ENCODE data around the gene GBX1.

GBX1 gene

DNA sequence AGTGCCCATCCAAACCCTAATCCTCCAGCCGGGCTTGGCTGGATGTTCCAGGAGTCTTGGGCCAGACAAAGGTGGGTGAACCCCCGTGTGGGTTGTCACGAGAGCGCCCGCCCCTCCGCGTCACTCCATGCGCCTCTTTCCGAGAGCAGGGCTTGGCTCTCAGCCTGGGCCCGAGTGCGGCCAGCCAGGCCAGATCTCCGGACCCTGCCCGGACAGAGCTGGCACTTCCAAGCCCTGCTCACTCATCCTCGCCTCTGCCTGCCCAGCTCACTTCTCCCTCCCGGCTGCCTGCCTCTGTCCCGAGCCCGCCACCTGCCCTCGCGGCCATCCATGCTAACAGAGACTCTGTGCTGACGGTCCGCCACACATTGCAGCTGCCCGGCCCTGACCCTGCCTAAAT lies 46.6 kb downstream of the GBX1 start:
- FAIRE-seq (no peak), DNase-seq (ENCODE audit: insufficient read length, low spot score) (no peak)
- TF ChIP-seq POU2F2 (IDR thresholded peaks at IDR 0.05; ENCODE audit: low read depth, low read length) (no peak), SPI1 (IDR thresholded peaks at IDR 0.05; ENCODE audit: low read depth, low read length) (no peak), POLR2AphosphoS5 (IDR thresholded peaks at IDR 0.05; ENCODE audit: low read depth, low read length) (no peak), PAX5 (IDR thresholded peaks at IDR 0.05; ENCODE audit: insufficient read depth, low read length, severe bottlenecking) (no peak), TAF1 (IDR thresholded peaks at IDR 0.05; ENCODE audit: low read depth, low read length) (no peak), POLR2A (IDR thresholded peaks at IDR 0.05; ENCODE audit: low read depth, low read length) (no peak)

DNA sequence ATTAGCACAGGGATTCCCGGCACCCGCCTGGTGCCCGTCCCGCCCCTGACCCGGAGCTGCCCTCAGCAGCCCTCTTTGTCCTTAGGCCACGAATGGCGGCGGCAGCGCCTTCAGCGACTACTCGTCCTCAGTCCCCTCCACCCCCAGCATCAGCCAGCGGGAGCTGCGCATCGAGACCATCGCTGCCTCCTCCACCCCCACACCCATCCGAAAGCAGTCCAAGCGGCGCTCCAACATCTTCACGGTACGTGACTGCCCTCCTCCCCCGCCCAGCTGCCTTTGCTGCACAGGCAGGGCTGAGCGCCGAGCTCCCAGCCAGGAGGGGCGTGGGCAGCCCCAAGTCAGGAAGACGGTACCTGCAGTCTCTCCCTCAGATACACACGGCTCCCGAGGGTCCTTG lies 47.6 kb downstream of the GBX1 start:
- DNase-seq (ENCODE audit: insufficient read length, low spot score), result no peak
- no peak for FAIRE-seq
- TF ChIP-seq POLR2AphosphoS5 (IDR thresholded peaks at IDR 0.05; ENCODE audit: low read depth, low read length), result no peak
- TF ChIP-seq POU2F2 (IDR thresholded peaks at IDR 0.05; ENCODE audit: low read depth, low read length), result no peak
- no peak for TF ChIP-seq TAF1 (IDR thresholded peaks at IDR 0.05; ENCODE audit: low read depth, low read length)
- TF ChIP-seq POLR2A (IDR thresholded peaks at IDR 0.05; ENCODE audit: low read depth, low read length), result no peak
- TF ChIP-seq PAX5 (IDR thresholded peaks at IDR 0.05; ENCODE audit: insufficient read depth, low read length, severe bottlenecking), result no peak
- no peak for TF ChIP-seq SPI1 (IDR thresholded peaks at IDR 0.05; ENCODE audit: low read depth, low read length)

DNA sequence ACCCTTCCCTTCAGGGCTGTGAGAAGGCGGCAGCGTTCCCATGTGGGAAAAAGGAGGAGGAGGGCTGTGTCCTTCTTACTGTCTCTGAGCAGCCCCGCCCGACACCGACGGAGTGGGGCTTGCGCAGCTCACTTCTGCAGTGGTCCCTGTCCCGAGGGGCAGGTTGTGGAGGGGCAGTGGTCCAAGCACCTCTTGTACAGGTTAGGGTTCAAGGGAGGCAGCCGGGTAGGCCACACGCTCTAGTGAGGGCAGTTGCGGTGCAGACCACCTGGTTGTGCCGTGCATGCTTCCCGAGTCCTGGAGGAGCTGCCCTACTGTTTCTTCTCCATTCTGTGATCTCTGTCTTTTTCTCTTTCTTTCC lies 48.5 kb downstream of the GBX1 start:
- TF ChIP-seq TAF1 (IDR thresholded peaks at IDR 0.05; ENCODE audit: low read depth, low read length), result no peak
- TF ChIP-seq POLR2A (IDR thresholded peaks at IDR 0.05; ENCODE audit: low read depth, low read length), result no peak
- TF ChIP-seq POLR2AphosphoS5 (IDR thresholded peaks at IDR 0.05; ENCODE audit: low read depth, low read length), result no peak
- no peak for TF ChIP-seq PAX5 (IDR thresholded peaks at IDR 0.05; ENCODE audit: insufficient read depth, low read length, severe bottlenecking)
- TF ChIP-seq POU2F2 (IDR thresholded peaks at IDR 0.05; ENCODE audit: low read depth, low read length), result no peak
- TF ChIP-seq SPI1 (IDR thresholded peaks at IDR 0.05; ENCODE audit: low read depth, low read length), result no peak
- FAIRE-seq, result no peak
- no peak for DNase-seq (ENCODE audit: insufficient read length, low spot score)

DNA sequence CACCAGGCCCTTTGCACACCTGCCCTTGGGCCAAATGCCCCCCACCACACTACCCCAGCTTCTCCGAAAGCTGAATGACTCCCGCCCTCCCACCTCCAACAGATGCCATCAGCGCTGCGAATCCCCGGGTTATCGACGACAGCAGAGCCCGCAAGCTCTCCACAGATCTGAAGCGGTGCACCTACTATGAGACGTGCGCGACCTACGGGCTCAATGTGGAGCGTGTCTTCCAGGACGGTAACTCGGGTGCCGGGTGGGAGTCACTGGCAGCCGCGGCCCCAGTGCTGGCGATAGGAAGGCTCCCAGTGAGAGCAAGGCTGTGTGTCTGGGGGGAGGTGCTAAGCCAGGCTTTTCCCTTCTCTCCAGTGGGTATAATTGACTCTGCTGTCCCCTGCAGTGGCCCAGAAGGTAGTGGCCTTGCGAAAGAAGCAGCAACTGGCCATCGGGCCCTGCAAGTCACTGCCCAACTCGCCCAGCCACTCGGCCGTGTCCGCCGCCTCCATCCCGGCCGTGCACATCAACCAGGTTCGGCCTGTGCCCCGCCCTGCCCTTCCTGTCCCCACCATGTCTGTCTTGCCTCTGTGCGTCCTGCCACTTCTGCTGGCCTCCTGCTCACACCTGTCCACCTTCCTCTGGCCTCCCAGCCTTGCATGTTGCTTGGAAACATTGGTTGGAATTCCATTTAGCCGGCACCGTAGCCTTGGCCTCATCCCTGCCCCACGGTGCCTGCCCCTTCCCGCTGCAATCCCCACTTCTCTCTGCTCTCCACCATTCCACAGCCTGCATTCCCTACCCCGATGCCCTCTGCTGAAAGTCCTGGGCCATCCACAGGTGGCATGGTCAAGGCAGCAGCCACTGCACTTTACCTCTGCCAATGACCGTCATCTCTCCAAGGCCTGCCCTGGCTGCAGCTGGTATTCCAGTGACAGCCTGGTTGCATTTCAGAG lies 49.1 kb downstream of the GBX1 start:
- no peak for FAIRE-seq

DNA sequence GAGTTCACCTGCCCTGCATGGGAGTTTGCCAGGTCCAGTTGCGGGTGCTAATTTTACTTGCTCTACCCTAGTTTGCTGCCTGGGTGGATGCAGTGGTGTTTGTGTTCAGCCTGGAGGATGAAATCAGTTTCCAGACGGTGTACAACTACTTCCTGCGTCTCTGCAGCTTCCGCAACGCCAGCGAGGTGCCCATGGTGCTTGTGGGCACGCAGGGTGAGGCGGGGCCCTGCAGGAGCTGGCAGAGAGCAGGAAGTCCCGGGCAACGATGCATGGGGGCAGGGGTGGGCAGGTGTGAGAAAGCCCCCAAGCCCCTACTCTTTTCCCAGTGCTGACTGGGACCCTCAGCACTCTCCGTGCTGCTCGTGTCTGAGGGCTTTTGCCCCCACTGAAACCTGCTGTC lies 49.9 kb downstream of the GBX1 start:
- TF ChIP-seq POU2F2 (IDR thresholded peaks at IDR 0.05; ENCODE audit: low read depth, low read length) (no peak), SPI1 (IDR thresholded peaks at IDR 0.05; ENCODE audit: low read depth, low read length) (no peak), TAF1 (IDR thresholded peaks at IDR 0.05; ENCODE audit: low read depth, low read length) (no peak), PAX5 (IDR thresholded peaks at IDR 0.05; ENCODE audit: insufficient read depth, low read length, severe bottlenecking) (no peak), POLR2AphosphoS5 (IDR thresholded peaks at IDR 0.05; ENCODE audit: low read depth, low read length) (no peak), POLR2A (IDR thresholded peaks at IDR 0.05; ENCODE audit: low read depth, low read length) (no peak)
- FAIRE-seq (no peak), DNase-seq (ENCODE audit: insufficient read length, low spot score) (no peak)

More for the DNA sequence above, 49.1 kb downstream of the GBX1 start:
- DNase-seq (ENCODE audit: insufficient read length, low spot score), result no peak
- no peak for TF ChIP-seq TAF1 (IDR thresholded peaks at IDR 0.05; ENCODE audit: low read depth, low read length)
- no peak for TF ChIP-seq POLR2AphosphoS5 (IDR thresholded peaks at IDR 0.05; ENCODE audit: low read depth, low read length)

DNA sequence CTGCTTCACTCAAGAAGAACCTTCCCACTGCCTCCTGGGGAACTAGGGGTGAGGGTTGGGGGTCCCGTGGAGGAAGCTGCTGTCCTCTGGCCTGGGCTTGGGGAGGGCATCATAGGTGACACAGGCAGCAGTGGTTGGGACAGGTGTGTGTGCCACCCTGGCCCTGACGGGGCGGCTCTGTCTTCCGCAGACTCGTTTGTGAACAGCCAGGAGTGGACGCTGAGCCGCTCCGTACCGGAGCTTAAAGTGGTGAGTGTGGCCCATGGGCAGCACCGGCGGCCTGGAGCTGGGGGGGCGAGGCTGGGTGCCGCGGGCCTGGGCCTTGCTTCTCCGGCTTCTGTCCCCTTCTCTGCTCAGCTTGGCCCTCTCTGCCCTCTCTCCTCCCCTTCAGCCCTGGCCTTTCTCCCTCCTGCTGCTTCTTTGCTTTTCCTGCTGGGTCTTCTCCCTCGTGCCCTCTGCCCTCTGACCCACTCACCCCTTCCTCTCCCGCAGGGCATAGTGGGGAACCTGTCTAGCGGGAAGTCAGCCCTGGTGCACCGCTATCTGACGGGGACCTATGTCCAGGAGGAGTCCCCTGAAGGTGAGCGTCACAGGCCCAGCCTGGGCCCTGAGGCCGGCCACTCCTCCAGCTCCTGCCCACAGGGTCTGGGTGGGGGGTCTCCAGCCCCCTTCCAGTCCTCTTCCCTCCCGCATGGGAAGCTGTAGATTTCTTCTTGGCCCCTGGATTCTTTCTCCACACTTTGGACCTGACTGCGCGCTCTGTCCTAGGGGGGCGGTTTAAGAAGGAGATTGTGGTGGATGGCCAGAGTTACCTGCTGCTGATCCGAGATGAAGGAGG lies 50.7 kb downstream of the GBX1 start:
- FAIRE-seq, result no peak
- TF ChIP-seq PAX5 (IDR thresholded peaks at IDR 0.05; ENCODE audit: insufficient read depth, low read length, severe bottlenecking), result no peak
- TF ChIP-seq POLR2A (IDR thresholded peaks at IDR 0.05; ENCODE audit: low read depth, low read length), result no peak
- TF ChIP-seq SPI1 (IDR thresholded peaks at IDR 0.05; ENCODE audit: low read depth, low read length), result no peak
- TF ChIP-seq TAF1 (IDR thresholded peaks at IDR 0.05; ENCODE audit: low read depth, low read length), result no peak
- no peak for TF ChIP-seq POU2F2 (IDR thresholded peaks at IDR 0.05; ENCODE audit: low read depth, low read length)
- TF ChIP-seq POLR2AphosphoS5 (IDR thresholded peaks at IDR 0.05; ENCODE audit: low read depth, low read length), result no peak
- no peak for DNase-seq (ENCODE audit: insufficient read length, low spot score)

DNA sequence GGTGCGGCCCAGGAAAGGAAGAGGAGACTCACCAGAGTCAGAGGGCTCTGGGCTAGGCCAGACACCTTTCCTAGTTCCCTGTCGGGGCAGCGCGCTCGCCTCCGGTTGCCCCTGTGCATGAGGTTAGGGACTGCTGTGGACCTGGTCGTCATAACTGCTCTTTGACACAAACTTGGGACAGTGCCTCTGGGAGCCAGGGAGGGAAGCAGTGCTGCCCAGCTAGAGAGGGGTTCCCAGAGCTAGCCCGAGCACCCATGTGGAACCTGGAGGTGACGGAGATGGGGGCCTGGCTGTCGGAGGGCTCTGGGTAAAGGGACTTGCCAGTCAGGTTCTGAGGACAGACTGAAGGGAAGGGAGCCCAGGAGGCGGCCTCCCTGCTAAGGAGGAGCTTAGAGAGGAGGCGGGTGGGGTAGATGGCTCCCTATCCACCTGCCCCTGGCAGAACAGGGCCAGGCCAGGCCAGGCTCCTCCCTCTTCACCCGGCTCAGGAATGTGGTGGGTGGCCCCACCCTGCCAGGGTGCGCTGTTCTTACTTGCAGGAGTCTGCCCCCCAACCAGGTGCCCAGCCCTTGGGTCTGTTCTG lies 51.6 kb downstream of the GBX1 start:
- FAIRE-seq (no peak), DNase-seq (ENCODE audit: insufficient read length, low spot score) (no peak)
- TF ChIP-seq POLR2A (IDR thresholded peaks at IDR 0.05; ENCODE audit: low read depth, low read length), result no peak
- no peak for TF ChIP-seq TAF1 (IDR thresholded peaks at IDR 0.05; ENCODE audit: low read depth, low read length)
- TF ChIP-seq PAX5 (IDR thresholded peaks at IDR 0.05; ENCODE audit: insufficient read depth, low read length, severe bottlenecking), result no peak
- no peak for TF ChIP-seq SPI1 (IDR thresholded peaks at IDR 0.05; ENCODE audit: low read depth, low read length)
- no peak for TF ChIP-seq POU2F2 (IDR thresholded peaks at IDR 0.05; ENCODE audit: low read depth, low read length)
- TF ChIP-seq POLR2AphosphoS5 (IDR thresholded peaks at IDR 0.05; ENCODE audit: low read depth, low read length), result no peak

DNA sequence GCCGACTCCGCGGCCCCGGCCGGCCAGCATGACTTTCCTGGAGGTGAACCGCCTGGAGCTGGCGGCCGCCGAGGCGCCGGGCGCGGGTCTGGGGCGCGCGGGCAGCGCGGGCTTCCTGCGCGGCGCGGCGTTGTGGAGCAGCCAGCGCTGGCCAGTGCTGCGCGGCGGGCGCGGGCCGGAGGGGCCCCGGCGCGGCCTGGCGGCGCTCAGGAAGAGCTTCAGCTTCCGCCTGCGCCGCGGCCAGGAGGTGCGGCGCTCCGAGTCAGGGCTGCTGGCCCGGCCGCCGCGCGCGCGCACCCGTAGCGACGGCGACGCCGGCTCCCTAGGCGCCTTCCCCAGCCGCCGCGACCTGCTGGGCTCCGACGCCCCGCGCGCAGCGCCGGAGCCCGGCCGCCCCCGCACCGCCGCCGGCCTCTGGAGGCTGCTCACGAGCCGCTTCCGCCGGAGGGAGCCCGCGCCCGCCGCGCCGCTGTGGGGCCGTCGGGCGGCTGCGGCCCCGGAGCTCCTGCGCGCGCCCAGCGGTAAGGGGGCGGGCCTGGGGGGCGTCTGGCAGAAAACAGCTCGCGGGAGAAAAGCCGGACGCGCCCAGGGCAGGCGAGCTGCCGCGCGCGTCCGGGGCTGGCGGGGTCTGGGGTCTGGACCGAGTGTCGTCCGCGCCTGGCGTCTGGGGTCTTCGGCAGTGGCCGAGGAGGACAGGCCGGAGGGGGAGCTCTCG lies 52.2 kb downstream of the GBX1 start:
- no peak for TF ChIP-seq POLR2AphosphoS5 (IDR thresholded peaks at IDR 0.05; ENCODE audit: low read depth, low read length)
- TF ChIP-seq PAX5 (IDR thresholded peaks at IDR 0.05; ENCODE audit: insufficient read depth, low read length, severe bottlenecking), result no peak
- TF ChIP-seq TAF1 (IDR thresholded peaks at IDR 0.05; ENCODE audit: low read depth, low read length), result no peak
- TF ChIP-seq SPI1 (IDR thresholded peaks at IDR 0.05; ENCODE audit: low read depth, low read length), result no peak
- no peak for TF ChIP-seq POU2F2 (IDR thresholded peaks at IDR 0.05; ENCODE audit: low read depth, low read length)
- TF ChIP-seq POLR2A (IDR thresholded peaks at IDR 0.05; ENCODE audit: low read depth, low read length), result no peak
- DNase-seq (ENCODE audit: insufficient read length, low spot score), result peak; percentile 71
- no peak for FAIRE-seq

Measured in GM12891 (cell line).